8988T (cell line): Measurements from ENCODE around the gene PSMD14.
"Not testable (repeated sequence)": the region's sequence is repeated elsewhere in the genome, so short reads cannot be mapped to it uniquely, and the experiment has no call there.

ENCODE experiments used
- DNase-seq: peaks from one replicate; pipeline ENCODE4 v3.0.0; 2011

The PSMD14 gene

GRCh38 chr2:161337247-161337646 is 29.0 kb downstream of the PSMD14 start:
- no peak for DNase-seq

- DNase-seq = not testable (repeated sequence)
Observed at GRCh38 chr2:161339532-161339931, 31.3 kb downstream of the PSMD14 start.

- DNase-seq = not testable (repeated sequence)
Observed at GRCh38 chr2:161340930-161341413, 32.7 kb downstream of the PSMD14 start.

DNA sequence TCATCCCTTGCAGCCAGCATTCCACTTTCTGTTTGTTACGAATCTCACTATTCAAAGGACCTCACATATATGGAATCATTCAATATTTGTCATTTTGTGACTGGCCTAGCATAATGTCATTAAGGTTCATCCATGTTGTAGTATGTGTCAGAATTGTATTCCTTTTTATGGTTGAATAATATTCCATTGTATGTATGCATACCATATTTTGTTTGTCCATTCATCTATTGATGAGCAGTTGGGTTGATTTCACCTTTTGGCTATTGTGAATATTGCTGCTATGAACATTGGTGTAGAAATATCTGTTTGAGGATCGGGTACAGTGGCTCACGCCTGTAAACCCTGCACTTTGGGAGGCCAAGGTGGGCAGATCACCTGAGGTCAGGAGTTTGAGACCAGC is 35.0 kb downstream of the PSMD14 start:
- DNase-seq = no peak

DNA sequence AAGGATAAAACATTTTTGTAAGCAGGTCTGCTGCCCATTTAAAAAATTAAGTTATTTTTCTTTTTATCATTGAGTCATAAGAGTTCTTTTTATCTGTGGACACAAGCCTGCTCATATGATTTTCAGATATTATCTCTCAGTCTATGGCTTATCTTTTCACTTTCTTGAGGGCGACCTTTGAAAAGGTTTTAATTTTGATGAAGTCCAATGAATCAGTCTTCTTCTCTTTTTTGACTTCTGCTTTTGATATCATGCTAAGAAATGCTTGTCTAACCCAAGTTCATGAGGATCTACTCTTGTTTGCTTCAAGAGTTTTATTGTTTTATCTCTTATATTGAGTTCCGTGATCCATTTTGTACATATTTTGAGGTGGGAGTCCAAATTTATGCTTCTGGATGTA is 36.5 kb downstream of the PSMD14 start:
- no peak for DNase-seq

- DNase-seq = no peak
Observed at GRCh38 chr2:161351678-161352077, 43.5 kb downstream of the PSMD14 start.

- no peak for DNase-seq
Observed at GRCh38 chr2:161352719-161353118, 44.5 kb downstream of the PSMD14 start.

GRCh38 chr2:161353543-161353942 is 45.3 kb downstream of the PSMD14 start:
- DNase-seq = no peak

DNA sequence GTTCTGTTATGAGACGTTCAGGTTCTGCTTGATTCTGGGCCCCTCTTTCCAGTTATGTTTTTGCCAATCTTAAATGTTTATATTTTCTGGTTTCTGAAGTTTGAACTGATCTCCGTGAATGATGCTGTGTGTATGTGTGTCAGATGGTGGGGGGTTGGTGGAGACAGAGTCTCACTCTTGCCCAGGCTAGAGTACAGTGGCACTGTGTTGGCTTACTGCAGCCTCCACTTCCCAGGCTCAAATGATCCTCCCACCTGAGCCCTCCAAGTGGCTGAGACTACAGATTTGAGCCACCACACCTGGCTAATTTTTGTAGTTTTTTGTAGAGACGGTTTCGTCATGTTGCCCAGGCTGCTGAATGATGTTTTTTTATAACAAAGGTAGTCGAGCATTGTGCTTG is 45.9 kb downstream of the PSMD14 start:
- DNase-seq = no peak

DNA sequence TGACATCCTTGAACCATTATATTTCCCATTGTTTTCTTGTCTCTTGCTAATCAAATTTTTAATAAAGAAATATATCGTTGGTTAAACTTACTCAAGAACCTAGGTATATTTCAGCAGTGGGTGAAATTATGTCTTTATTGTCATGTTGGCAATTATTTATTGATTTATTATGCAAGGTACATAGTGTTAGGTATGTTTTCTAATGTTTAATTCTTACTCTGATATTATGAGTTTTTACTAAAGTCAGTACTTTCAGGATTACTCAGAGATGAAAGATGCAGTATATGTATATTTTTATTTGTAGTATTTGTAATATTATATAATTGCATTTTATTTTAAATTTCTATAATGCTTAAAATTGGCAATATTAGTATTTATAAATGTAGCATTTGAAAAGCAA is 46.9 kb downstream of the PSMD14 start:
- no peak for DNase-seq

- DNase-seq = no peak
Observed at GRCh38 chr2:161355983-161356382, 47.8 kb downstream of the PSMD14 start.

DNA sequence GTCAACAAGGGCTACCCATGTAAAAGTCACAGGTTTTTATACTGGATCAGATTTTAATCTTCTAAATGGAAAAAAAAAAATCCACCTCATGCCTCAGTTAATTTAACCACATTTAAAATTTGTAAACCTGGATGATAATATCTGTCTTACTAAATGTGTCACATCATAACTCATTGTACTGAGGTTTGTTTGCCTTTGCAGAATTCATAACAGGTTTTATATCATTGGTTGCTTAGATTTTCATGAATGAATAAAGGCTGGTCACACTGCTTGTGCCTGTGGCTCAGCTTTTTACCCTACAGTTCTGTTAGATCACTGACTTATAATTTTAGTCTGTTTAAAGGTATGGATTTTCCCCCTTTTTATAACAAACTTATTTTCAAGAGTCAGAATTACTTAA is 48.9 kb downstream of the PSMD14 start:
- DNase-seq = no peak

- DNase-seq = no peak
Observed at GRCh38 chr2:161358838-161359237, 50.6 kb downstream of the PSMD14 start.

GRCh38 chr2:161360095-161360654 is 52.0 kb downstream of the PSMD14 start:
- not testable (repeated sequence) for DNase-seq

DNA sequence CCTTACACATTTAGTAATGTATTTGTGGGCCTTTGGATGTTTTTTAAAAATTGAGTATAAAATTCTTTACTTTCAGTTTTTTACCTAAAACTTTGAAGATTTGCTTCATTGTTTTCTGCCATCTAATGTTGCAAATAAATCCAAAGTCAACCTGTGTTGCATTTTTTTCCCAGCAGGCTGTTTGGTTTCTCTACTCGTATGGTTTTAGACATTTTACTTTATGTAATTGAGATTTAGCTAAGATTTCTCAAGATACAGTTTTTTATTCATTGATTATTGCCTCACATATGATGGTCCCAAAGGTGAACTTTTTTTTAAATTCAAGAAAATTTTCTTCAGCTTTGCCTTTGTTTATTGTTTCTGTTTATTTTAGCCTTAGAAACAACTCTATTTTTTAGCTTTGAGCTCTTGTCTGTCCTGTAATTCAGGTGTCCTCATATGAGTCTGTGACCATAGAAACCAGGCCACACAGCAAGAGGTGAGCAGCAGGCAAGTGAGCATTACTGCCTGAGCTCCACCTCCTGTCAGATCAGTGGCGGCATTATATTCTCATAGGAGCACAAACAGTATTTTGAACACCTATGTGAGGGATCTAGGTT is 54.4 kb downstream of the PSMD14 start:
- DNase-seq = no peak

DNA sequence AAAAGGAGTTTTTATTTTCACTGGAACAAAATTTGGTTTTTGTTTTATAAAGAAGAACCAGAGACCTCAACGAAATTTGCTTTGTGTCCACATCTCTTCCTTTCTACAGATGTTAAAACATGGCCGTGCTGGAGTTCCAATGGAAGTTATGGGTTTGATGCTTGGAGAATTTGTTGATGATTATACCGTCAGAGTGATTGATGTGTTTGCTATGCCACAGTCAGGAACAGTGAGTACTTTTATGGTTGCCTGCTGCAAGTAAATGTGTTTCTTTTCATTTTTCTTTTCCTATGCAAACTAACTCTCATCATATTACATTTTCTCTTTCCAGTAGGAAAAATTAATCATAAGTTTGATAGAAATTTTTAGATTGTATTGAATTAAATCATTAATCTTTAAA is 59.5 kb downstream of the PSMD14 start:
- no peak for DNase-seq

- no peak for DNase-seq
Observed at GRCh38 chr2:161369311-161369710, 61.1 kb downstream of the PSMD14 start.

GRCh38 chr2:161370981-161371380 is 62.8 kb downstream of the PSMD14 start:
- no peak for DNase-seq

GRCh38 chr2:161371869-161372268 is 63.6 kb downstream of the PSMD14 start:
- DNase-seq = no peak

DNA sequence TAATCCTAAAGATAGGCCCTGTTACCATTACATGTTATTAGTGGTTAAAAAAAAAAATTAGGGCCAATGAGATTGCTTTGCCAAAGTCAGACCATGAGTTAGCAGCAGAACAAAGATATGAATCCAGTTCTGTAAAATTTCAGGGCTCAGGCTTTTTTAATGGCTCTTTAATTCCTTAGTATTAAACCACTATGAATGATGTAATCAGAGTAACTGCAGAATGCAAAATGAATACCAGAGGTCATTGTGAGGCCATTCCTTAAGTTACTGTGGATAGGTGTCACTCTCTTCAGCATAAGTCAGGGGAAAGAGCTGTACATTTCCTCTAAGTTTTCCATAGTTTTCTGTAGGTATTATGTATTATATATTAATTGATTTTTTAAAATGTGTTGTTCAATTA is 65.7 kb downstream of the PSMD14 start:
- DNase-seq = no peak

DNA sequence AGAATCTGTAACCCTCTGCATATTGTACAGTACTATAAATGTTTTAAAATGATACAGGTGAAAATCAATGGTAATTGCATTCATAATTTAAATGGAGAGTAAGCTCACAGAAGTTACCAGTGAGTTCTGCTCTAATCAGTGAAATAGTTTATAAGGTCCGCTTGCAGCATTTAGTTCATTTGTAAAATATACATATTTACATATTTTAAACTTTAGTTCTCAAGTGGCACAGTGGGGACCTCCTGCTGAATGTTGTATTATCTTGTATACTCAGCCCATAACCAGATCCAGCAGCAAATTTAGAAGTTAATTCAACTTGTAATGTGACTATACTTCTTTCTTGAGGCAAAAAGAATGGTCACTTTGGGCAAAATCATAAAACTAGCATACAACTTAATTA is 66.2 kb downstream of the PSMD14 start:
- DNase-seq = no peak

- no peak for DNase-seq
Observed at GRCh38 chr2:161379740-161380139, 71.5 kb downstream of the PSMD14 start.

DNA sequence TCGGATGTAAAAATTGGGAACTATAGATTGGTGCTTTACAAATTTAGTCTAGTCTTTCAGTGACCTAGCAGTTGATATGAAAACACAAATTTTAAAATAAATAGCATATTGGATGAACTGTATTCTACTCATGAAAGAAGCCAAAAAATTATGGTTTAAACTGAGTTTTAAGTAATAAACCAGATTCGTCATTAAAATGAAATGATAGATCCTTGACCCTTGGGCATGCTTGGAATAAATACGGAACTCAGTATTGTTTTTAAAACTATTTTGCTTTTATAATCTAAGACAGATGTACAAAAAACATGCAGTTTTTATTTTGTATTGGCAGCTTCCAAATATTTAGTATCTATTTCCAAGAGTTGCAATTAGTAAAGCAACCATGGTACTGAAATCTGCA is 73.3 kb downstream of the PSMD14 start:
- no peak for DNase-seq

- DNase-seq = no peak
Observed at GRCh38 chr2:161382747-161383146, 74.5 kb downstream of the PSMD14 start.

DNA sequence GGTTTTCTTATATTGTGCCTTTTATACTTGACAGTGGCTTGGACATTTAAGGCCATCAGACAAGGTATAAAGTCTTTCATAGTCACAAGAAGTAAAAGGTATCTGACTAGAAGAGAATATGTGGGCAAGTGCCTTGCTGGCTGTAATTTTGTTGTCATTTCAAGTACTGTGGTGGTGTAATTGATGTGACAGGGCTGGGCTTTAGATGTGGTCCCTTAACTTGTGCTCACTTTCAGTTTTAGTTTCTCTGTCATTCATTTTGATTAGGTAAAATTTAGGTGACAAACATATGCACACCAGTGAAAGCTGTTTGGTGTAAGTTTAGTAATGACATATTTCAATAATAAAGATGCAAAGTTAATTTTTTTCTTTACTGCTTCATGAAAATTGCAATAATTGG is 76.6 kb downstream of the PSMD14 start:
- DNase-seq = no peak
